Nephron progenitor cell (in vitro differentiated cells): ENCODE measurements around the gene TBCEL.

Experiments
- DNase-seq: peaks from one replicate; pipeline ENCODE4 v3.0.0; 2021
- H3K27ac Mint-ChIP-seq: 2 replicates; pipeline ENCODE4 v1.8.0; 2021; ENCODE audit warnings: mild to moderate bottlenecking, moderate library complexity, mixed read lengths
- H3K27me3 Mint-ChIP-seq: 2 replicates; pipeline ENCODE4 v1.8.0; 2021; ENCODE audit warnings: mild to moderate bottlenecking, low read depth, mixed read lengths; ENCODE audit not compliant: poor library complexity
- H3K36me3 Mint-ChIP-seq: 2 replicates; pipeline ENCODE4 v1.8.0; 2021; ENCODE audit warnings: low read depth, mixed read lengths
- H3K4me1 Mint-ChIP-seq: 2 replicates; pipeline ENCODE4 v1.8.0; 2021; ENCODE audit warnings: mixed read lengths
- H3K4me3 Mint-ChIP-seq: 2 replicates; pipeline ENCODE4 v1.8.0; 2021; ENCODE audit warnings: mild to moderate bottlenecking, moderate library complexity, mixed read lengths
- H3K9me3 Mint-ChIP-seq: 2 replicates; pipeline ENCODE4 v1.8.0; 2021; ENCODE audit warnings: mild to moderate bottlenecking, moderate library complexity, mixed read lengths
- CTCF ChIP-seq: fragments of 200-600 bp; sonication (generic); IDR thresholded peaks from 2 replicates; pipeline ENCODE4 v1.5.0; 2021; ENCODE audit warnings: antibody characterized with exemption

TBCEL gene

DNA sequence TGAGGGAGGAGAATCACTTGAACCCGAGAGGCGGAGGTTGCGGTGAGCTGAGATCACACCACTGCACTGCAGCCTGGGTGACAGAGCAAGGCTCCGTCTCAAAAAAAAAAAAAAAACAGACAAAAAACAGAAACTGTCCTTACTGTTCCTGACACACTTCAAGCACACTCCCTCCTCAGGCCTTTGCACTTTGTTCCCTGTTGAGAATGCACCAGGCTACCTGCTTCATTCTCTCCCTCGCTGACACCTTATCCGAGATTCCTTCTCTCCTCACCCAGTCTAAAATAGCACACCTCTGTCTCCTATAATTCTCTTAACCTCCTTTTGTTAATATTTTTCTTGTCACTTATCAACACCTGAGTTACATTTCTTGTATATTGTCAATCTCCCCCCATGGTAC, 44.9 kb downstream of the TBCEL start:
- peaks cover 43% of the 10 kb centered on the region for H3K4me1 Mint-ChIP-seq
- H3K9me3 Mint-ChIP-seq = peaks cover 9% of the 10 kb centered on the region
- peak overlapping the region; percentile 12 for H3K27ac Mint-ChIP-seq
- TF ChIP-seq CTCF = no peak
- DNase-seq = no peak
- peaks cover 50% of the 10 kb centered on the region for H3K36me3 Mint-ChIP-seq
- H3K4me3 Mint-ChIP-seq = no peak overlapping the region
- H3K27me3 Mint-ChIP-seq = no peaks in the 10 kb centered on the region

DNA sequence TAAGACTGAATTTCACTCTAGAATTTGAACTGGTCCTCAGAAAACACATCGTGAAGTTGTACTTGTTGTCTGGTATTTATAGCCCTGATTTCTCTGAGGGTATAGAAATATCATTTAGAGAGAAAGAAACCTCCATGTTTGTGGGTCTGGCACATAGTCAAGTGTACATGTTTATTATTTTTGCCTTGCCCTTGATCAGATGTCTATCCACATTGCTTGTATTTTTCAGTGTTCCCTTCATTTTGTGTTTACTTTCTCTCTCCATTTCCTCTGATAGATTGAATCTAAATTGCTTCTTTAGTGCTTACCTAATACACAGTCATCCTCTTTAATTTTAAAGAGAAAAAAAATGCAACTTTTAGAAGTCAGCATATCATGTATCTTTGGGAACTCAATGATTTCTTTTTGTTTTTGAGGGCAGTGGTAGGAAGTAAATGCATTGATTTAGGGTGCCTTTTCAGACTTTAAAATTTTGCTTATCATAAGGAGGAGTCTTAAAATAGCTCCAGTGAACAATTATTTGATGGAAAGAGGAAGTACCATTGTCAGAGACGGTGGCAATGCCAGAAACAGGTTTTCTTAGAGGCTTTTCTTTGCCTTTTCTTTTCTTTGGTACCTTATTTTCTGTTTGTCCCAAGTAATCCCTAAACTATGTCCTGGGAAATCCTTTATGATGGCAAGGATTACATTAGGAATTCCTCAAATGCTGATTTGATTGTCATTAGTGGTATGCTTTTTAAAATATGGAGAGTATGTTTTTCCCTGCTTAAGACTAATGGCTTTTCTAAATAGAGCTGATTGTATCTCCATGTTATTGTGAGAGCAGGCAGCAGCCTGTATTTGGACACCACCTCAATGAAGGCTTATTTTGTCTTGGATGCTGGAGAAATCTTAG, 47.3 kb downstream of the TBCEL start:
- DNase-seq = no peak
- Mint-ChIP-seq H3K27ac (peak overlapping the region; percentile 97), H3K4me1 (peaks cover 43% of the 10 kb centered on the region), H3K36me3 (peaks cover 42% of the 10 kb centered on the region), H3K27me3 (no peaks in the 10 kb centered on the region), H3K4me3 (peak overlapping the region; percentile 29), H3K9me3 (peaks cover 5% of the 10 kb centered on the region)
- no peak for TF ChIP-seq CTCF

- peak overlapping the region; percentile 29 for H3K4me3 Mint-ChIP-seq
- peaks cover 37% of the 10 kb centered on the region for H3K4me1 Mint-ChIP-seq
- peaks cover 42% of the 10 kb centered on the region for H3K36me3 Mint-ChIP-seq
- H3K27me3 Mint-ChIP-seq = no peaks in the 10 kb centered on the region
- H3K27ac Mint-ChIP-seq = peak overlapping the region; percentile 97
- DNase-seq = peak; percentile 5
- TF ChIP-seq CTCF = no peak
- H3K9me3 Mint-ChIP-seq = peaks cover 5% of the 10 kb centered on the region
Observed at GRCh38 chr11:121071846-121072450, 48.0 kb downstream of the TBCEL start.

GRCh38 chr11:121081321-121081720, 57.4 kb downstream of the TBCEL start:
- Mint-ChIP-seq H3K27ac (no peak overlapping the region), H3K4me1 (no peaks in the 10 kb centered on the region), H3K4me3 (no peak overlapping the region), H3K9me3 (no peaks in the 10 kb centered on the region), H3K36me3 (peaks cover 30% of the 10 kb centered on the region), H3K27me3 (no peaks in the 10 kb centered on the region)
- no peak for DNase-seq
- no peak for TF ChIP-seq CTCF

- Mint-ChIP-seq H3K9me3 (no peaks in the 10 kb centered on the region), H3K27ac (no peak overlapping the region), H3K4me1 (no peaks in the 10 kb centered on the region)
Observed at GRCh38 chr11:121082219-121082618, 58.3 kb downstream of the TBCEL start.

More at GRCh38 chr11:121082219-121082618, 58.3 kb downstream of the TBCEL start:
- no peak for DNase-seq
- Mint-ChIP-seq H3K4me3 (no peak overlapping the region), H3K27me3 (no peaks in the 10 kb centered on the region), H3K36me3 (peaks cover 39% of the 10 kb centered on the region)
- TF ChIP-seq CTCF = no peak
